IPS DF 4.7 (cell line): Measurements from ENCODE around the gene PDE10A.

Source experiments
- DNase-seq: peaks from one replicate; pipeline ENCODE4 v3.0.0-alpha.2; 2013; ENCODE audit warnings: low spot score; ENCODE audit errors: extremely low read depth

PDE10A gene

DNA sequence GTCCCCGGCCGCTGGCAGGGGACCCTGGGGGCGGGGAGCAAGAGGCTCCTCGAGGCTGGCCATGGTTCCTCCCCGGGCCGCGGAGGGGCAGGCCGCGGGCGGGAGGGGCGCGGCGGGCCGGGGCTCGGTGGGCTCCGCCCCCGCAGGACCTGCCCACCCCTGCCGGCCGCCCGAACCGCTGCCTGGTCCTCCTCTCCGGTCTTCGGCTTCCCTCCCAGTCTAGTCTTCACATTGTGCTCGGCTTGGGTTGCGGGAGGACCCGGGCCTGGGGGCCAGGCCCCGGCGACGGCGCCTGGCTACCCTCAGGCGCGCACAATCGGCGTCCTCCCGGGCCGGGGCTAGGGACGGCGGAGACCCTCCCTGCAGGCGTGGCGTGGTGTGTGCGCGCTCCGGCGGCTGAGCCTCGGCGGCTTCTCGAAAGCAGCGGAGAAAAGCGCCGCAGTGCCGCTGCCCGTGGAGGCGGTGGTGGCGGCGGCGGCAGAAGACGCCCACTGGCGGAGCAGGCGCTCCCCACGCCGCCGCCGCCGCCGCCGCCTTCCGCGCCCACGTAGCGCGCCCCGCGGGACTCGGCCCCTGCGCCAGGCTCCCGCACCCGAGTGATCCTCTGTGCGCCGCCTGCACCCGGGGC, at the start of gene PDE10A:
Gene PDE10A (minus strand): TSS at position 493 of the 628 bp plus-strand sequence. CDS start 430 bp downstream, at position 63.
- no peak for DNase-seq

DNA sequence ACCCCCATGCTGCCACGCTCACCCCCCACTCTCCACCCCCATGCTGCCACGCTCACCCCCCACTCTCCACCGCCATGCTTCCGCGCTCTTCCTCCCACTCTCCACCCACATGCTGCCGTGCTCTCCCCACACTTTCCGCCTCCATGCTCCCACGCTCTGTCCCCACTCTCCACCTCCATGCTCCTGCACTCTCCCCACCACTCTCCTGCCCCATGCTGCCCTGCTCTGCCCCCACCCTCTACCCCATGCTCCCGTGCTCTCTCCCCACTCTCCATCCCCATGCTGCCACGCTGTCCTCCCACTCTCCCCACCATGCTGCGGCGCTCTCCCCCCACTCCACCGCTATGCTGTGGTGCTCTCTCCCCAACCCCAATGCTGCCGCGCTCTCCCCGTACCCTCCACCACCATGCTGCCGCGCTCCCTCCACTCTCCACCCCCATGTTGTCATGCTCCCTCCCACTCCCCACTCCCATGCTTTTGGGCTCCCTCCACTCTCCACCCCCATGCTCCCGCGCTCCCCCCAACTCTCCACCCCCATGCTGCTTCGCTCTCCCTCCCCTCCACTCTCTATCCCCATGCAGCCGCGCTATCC, 46.0 kb upstream of the PDE10A start:
- no peak for DNase-seq

- no peak for DNase-seq
Observed at GRCh38 chr6:165707067-165707853, 44.2 kb upstream of the PDE10A start.

DNA sequence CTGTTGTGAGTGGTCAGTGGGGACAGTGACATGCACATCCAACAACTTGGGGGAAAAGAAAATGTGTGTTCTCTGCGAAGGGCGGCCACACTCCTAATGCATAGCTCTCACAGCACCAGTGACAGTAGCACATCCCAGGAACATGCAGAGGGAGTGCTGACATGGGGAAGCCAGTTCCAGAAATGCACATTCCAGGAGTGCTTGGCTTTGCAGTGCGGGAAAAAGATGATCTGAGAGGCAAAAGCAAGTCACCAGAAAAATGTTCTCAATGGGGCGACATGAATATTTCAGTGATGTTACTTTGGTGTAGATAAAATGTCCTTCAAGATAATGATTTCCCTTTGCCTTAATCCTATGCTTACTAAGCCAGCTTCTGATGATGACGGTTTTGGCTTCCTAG, 42.9 kb upstream of the PDE10A start:
- no peak for DNase-seq

DNA sequence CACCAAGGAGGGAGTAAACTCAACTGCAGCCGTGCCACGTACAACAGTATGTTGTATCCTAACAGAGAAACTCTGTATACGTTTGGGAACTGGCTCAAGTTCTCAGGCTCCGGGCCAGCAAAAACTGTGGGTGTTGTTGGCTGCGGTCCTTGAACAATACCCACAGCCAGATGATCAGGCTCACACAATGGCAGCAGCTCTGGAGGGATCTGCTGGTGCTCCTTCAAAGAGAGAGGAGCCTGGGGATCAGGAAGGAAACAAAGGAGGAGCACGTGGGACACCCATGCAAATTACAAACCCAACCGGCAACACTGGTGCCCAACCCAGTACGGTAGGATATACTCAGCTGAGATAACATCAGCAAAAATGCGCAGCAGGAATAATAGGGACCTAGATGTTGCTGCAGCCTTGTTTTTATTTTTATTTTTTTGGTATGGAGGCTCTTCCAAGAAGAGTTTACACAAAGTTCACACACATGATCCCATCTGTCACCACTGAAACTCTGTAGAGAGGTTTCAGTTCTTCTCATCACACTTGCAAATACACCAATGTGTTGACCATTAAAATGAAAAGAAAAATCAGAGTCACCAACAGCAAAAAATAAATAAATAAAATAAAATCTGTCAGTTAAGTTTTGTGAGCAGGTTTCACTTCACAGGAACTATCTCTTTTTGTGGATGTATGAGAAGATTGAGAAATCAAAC, 41.2 kb upstream of the PDE10A start:
- no peak for DNase-seq

DNA sequence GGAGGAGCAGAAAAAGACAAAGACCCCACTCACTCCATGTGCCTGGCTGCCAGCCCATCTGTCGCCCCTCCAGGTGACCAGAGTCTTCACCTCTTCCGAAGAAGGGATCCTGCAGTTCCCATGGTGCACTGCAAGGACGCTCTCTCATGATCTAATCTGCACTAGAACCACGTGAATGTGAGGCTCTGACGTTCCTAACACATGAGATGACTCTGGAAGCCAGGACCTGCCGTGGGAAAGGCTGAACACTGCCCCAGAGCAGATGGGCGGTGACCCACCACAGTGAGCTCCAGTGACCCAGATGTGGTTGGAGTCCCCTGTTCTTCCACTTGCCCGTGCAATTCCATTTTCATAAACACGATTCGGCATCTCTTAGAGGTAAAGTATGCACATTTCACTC, 39.6 kb upstream of the PDE10A start:
- DNase-seq: no peak

GRCh38 chr6:165701564-165702354, 38.7 kb upstream of the PDE10A start:
- no peak for DNase-seq

DNA sequence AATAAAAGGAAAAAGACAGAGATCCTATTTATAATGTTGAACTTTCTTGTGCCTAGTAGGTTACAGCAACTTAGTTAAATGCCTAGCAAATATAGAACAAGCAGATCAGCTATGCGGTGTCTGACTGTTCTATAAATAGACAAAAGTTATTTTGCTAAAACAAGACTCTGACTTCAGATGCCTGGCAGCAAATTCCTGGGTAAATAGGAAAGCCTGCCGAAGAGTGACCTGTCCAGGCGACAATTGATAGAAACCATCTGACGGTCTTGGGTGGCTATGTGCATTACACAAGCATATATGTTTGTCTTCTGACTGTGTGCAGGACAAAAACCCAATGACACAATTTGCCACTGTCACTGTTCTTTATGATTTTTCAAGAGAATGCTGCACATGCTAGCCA, 38.0 kb upstream of the PDE10A start:
- no peak for DNase-seq

DNA sequence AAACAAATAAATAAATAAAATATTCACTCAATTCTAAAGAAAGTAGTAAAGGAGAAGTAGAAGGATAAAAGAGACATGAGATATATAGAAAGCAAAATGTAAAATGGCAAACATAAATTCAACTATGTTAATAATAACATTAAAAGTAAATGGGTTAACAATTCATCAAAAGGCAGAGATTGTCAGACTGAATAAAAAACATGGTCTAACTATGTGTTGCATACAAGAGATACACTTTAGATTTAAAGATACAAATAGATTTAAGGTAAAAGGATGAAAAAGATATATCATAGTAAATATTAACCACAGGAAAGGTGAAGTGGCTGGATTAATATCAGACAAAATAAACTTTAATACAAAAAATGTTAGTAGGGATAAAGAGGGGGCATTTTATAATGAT, 35.8 kb upstream of the PDE10A start:
- no peak for DNase-seq

GRCh38 chr6:165697171-165697570, 34.1 kb upstream of the PDE10A start:
- DNase-seq: no peak

DNA sequence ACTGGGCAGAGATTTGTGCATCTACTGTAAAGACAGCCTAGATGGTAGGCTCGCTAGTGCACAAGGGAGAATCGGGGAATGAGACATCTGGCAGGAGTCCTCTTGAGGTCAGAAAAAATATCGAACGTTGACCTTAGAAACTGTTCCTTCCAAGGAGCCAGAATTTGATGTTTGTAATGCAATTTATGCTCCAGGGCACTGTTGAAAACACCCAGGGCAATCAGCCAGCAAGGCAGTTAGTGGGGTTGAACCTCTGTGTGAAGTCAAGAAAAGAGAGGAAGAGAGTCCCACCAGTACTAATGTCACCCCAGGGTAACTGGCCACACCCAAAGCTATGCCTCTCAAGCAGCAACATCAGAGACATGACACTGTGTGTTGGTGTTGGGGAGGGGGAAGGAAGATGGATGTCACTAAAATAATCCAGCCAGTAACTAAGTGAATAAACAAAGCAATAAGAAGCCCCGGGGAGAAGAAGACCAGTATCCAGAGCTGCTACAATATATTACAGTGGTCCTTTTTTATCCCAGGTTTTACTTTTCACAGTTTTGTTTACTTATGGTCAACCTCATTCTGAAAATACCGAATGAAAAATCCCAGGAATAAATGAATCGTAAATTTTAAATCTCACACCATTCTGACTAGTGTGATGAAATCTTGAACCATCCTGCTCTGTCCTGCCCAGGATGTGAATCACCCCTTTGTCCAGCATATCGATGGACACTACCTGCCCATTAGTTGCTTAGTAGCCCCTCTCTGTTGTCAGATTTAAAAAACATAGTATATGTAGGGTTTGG, 32.9 kb upstream of the PDE10A start:
- DNase-seq: no peak

- no peak for DNase-seq
Observed at GRCh38 chr6:165694296-165694695, 31.3 kb upstream of the PDE10A start.

DNA sequence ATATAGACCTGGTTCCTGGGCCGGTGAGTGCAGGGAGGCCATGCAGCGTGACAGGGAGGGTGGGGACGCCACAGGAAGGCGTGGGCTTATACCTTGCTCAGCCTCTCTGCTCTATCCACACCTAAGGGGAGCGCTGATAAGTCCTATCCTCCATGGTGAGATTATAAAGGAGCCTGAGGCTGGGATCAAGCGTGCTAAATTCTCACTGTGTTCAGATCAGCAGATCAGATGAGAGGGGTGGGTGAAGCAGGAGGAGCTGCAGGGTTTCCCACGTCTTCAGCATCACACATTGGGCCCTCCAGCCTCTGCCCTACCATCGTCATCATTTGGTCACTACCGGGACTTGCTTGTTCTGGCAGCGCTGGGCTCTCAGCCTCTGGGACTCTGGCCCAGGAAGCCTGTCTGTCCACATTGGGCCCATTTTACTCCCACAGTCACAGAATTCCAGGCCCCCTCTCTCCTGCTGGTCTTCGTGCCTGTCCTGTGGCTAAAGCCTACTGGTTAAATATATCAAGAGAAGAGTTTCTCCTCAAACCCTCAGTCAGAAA, 29.1 kb upstream of the PDE10A start:
- DNase-seq: no peak

DNA sequence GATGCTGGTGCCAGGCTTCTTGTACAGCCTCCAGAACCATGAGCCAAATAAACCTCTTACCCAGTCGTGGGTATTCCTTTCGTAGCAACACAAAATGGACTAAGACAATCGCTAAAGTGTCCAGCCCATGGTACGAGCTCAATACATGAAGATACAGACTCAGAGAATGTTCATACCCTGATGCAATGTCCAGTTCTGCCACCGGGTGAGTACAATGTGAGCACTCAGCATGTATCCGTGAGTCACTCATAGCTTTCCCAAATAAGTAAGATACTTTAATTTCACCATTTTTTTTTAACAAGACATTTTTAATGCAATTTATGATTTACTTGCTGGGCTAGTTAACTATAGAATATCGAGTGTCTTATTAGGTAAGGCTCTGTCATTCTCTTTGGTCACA, 26.7 kb upstream of the PDE10A start:
- DNase-seq: no peak

GRCh38 chr6:165686596-165687365, 23.7 kb upstream of the PDE10A start:
- no peak for DNase-seq

- DNase-seq: no peak
Observed at GRCh38 chr6:165685302-165685701, 22.3 kb upstream of the PDE10A start.

DNA sequence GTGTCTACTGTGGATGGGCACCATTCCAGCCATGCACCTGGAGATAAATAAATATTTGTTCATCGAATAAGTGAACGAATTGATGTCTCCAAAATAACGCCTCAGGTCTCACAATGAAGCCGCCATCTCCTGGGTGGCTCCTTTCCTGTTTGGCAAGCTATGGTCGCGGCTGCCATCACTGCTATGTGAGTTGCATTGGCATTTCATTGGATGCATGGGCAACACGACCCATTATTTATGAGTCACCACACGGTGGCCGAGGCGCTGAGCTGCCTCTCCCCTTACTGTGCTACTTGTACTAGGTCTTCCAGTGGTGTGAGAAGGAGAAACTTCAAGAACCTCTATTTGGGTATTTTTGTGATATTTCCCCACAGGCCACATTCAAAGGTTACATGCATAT, 21.3 kb upstream of the PDE10A start:
- no peak for DNase-seq

- DNase-seq: no peak
Observed at GRCh38 chr6:165680975-165681374, 17.9 kb upstream of the PDE10A start.

DNA sequence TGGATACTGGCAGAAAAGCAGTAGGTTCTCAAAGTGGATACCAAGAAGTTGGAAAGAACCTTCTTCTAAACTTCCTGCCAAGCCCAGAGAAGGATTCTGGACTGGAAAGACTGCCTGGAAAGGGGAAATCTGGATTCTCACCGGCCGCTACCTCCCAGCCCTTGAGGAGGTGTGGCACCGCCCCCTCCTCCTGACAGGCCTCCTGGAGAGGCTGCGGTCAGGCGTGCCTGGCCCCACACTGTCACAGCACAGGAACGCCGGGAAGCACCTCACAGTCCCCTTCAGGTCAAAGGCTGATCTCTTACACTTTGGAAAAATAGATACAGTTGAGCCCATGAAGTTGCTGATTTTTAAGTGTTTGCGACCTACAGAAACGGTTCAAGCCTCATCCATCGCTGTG, 16.3 kb upstream of the PDE10A start:
- no peak for DNase-seq
